GM12878 (cell line): ENCODE data around the gene DSEL. TPM values are rescaled to one million over a fixed set of nuclear protein-coding genes. Genes with fewer than 3 reads are reported as not detected.

Experiments used
- ATAC-seq: fragments of 200-7000 bp; cut with Tn5 transposase; 3 replicates; pipeline ENCODE4 v1.9.1; 2020; ENCODE audit warnings: mild to moderate bottlenecking, moderate library complexity
- BruUV-seq: library from RNA; stranded (reverse); fragments of 400-500 nt; replicated peaks from 2 replicates; lab custom pipeline; 2021; lab: Mats Ljungman, UMichigan
- CTCF ChIA-PET: fragments of 300-600 bp; sonication (Branson Sonifier 250); formaldehyde crosslinking; extraction: SDS; loops from one replicate; lab custom pipeline; 2021; ENCODE audit warnings: inconsistent platforms; lab: Yijun Ruan, JAX
- POLR2A ChIA-PET: fragments of 350-600 bp; formaldehyde crosslinking; extraction: SDS; loops from one replicate; lab custom pipeline; 2021; ENCODE audit warnings: inconsistent platforms; lab: Charles Lee
- RAD21 ChIA-PET: fragments of 300-600 bp; sonication (Branson Sonifier 250); formaldehyde crosslinking; loops from one replicate; lab custom pipeline; 2023; ENCODE audit warnings: antibody characterized with exemption; ENCODE audit not compliant: unreplicated experiment; lab: Charles Lee
- SMC1A ChIA-PET: fragments of 300-600 bp; sonication (Branson Sonifier 250); formaldehyde crosslinking; loops from one replicate; lab custom pipeline; 2023; ENCODE audit not compliant: unreplicated experiment, uncharacterized antibody; lab: Charles Lee
- DNase-seq: peaks from one replicate; pipeline ENCODE4 v3.0.0-alpha.2; 2011; ENCODE audit warnings: low read depth, low spot score
- FAIRE-seq: peaks from 3 replicates; lab custom pipeline; 2011; peaks lifted over from hg19 to GRCh38; lab: Jason Lieb, UNC
- H2AFZ ChIP-seq: 2 replicates; pipeline ENCODE4 v1.6.0; 2011; ENCODE audit warnings: low read depth, low read length, control low read depth; ENCODE audit not compliant: control insufficient read depth
- H3K27ac ChIP-seq: 2 replicates; pipeline ENCODE4 v1.5.1; 2011; ENCODE audit warnings: control low read depth; ENCODE audit not compliant: control insufficient read depth, insufficient read depth
- H3K27me3 ChIP-seq, 2 experiments: replicated peaks in 1 of 2; 2 replicates each; pipeline versions ENCODE4 v1.6.0 to v1.6.1; 2011; ENCODE audit warnings: low read length in 1 of 2; ENCODE audit not compliant: control insufficient read depth in 2 of 2, insufficient read depth in 2 of 2
- H3K36me3 ChIP-seq, 2 experiments: 2 replicates each; pipeline ENCODE4 v1.5.1; 2011; ENCODE audit warnings: low read length in 1 of 2; ENCODE audit not compliant: control insufficient read depth in 2 of 2, insufficient read depth in 2 of 2
- H3K4me1 ChIP-seq: 2 replicates; pipeline ENCODE4 v1.6.1; 2011; ENCODE audit warnings: mild to moderate bottlenecking, low read length, moderate library complexity, mixed read lengths; ENCODE audit not compliant: control insufficient read depth, insufficient read depth
- H3K4me2 ChIP-seq: 2 replicates; pipeline ENCODE4 v1.6.0; 2011; ENCODE audit warnings: control low read depth; ENCODE audit not compliant: control insufficient read depth, insufficient read depth
- H3K4me3 ChIP-seq: fragments of 200-600 bp; sonication (generic); 2 replicates; pipeline ENCODE4 v1.5.1; 2016
- H3K79me2 ChIP-seq: 2 replicates; pipeline ENCODE4 v1.6.0; 2011; ENCODE audit warnings: low read length; ENCODE audit not compliant: control insufficient read depth, insufficient read depth
- H3K9ac ChIP-seq: 2 replicates; pipeline ENCODE4 v1.8.0; 2011; ENCODE audit warnings: low read length, control low read depth, mixed read lengths; ENCODE audit not compliant: control insufficient read depth, insufficient read depth
- H3K9me3 ChIP-seq: replicated peaks from 3 replicates; pipeline ENCODE4 v1.5.1; 2011; ENCODE audit warnings: mild to moderate bottlenecking, low read length; ENCODE audit not compliant: control insufficient read depth, insufficient read depth
- H4K20me1 ChIP-seq: 2 replicates; pipeline ENCODE4 v1.6.0; 2011; ENCODE audit not compliant: control insufficient read depth, insufficient read depth
- ATF2 ChIP-seq: IDR thresholded peaks from 2 replicates; pipeline ENCODE4 v1.6.1; 2012; ENCODE audit warnings: low read length, inconsistent platforms
- ETV6 ChIP-seq, 2 experiments: fragments of 450-650 bp in 1 of 2; IDR thresholded peaks in 1 of 2; conservative IDR thresholded peaks in 1 of 2; 2 replicates each; pipeline ENCODE4 v1.6.1; 2014; ENCODE audit warnings: antibody characterized with exemption in 1 of 2, borderline replicate concordance in 1 of 2, low read depth in 1 of 2, mild to moderate bottlenecking in 1 of 2, moderate library complexity in 1 of 2
- FOXK2 ChIP-seq: fragments of 450-650 bp; IDR thresholded peaks from 2 replicates; pipeline ENCODE4 v1.6.1; 2017; ENCODE audit warnings: mild to moderate bottlenecking, moderate library complexity
- GABPA ChIP-seq: IDR thresholded peaks from 2 replicates; pipeline ENCODE4 v1.6.1; 2014; ENCODE audit warnings: antibody characterized with exemption, low read depth, mild to moderate bottlenecking, inconsistent platforms
- HCFC1 ChIP-seq: fragments of 150-350 bp; IDR thresholded peaks from 2 replicates; pipeline ENCODE4 v1.6.1; 2014; ENCODE audit warnings: low read length
- HDGF ChIP-seq: fragments of 450-650 bp; IDR thresholded peaks from 2 replicates; pipeline ENCODE4 v1.6.1; 2016; ENCODE audit warnings: antibody characterized with exemption
- IRF3 ChIP-seq: fragments of 450-650 bp; IDR thresholded peaks from 2 replicates; pipeline ENCODE4 v1.6.1; 2014; ENCODE audit warnings: mild to moderate bottlenecking
- NFIC ChIP-seq: IDR thresholded peaks from 2 replicates; pipeline ENCODE4 v1.6.1; 2012; ENCODE audit warnings: low read depth, mild to moderate bottlenecking, inconsistent platforms, low read length, moderate library complexity
- PAX5 ChIP-seq: IDR thresholded peaks from 2 replicates; pipeline ENCODE4 v1.6.1; 2011; ENCODE audit warnings: low read depth, low read length, borderline replicate concordance
- RAD51 ChIP-seq: fragments of 450-650 bp; IDR thresholded peaks from 2 replicates; pipeline ENCODE4 v1.6.1; 2016; ENCODE audit warnings: moderate library complexity, mild to moderate bottlenecking, inconsistent platforms
- RB1 ChIP-seq: fragments of 450-650 bp; formaldehyde crosslinking; IDR thresholded peaks from 2 replicates; pipeline ENCODE4 v1.6.1; 2017; ENCODE audit warnings: mild to moderate bottlenecking, borderline replicate concordance
- REST ChIP-seq: IDR thresholded peaks from 2 replicates; pipeline ENCODE4 v1.6.1; 2012; ENCODE audit warnings: mild to moderate bottlenecking, low read depth, low read length
- TCF12 ChIP-seq: IDR thresholded peaks from 2 replicates; pipeline ENCODE4 v1.6.1; 2011; ENCODE audit warnings: low read depth, mild to moderate bottlenecking, low read length
- ZBTB33 ChIP-seq: fragments of 450-650 bp; IDR thresholded peaks from 2 replicates; pipeline ENCODE4 v1.6.1; 2017; ENCODE audit warnings: mild to moderate bottlenecking
- ZNF217 ChIP-seq: fragments of 450-650 bp; IDR thresholded peaks from 2 replicates; pipeline ENCODE4 v1.6.1; 2017; ENCODE audit warnings: antibody characterized with exemption, mild to moderate bottlenecking
- WGBS: methylation state at CpG from one replicate; pipeline ENCODE4 v1.1.6; 2016; ENCODE audit warnings: low lambda C conversion rate; ENCODE audit not compliant: insufficient replicate concordance, insufficient coverage; ENCODE audit errors: missing lambda C conversion rate; 5-methylcytosine and 5-hydroxymethylcytosine counted together
- in situ Hi-C: fragments of 300-500 bp; cut with MboI; formaldehyde crosslinking; loops from 9 replicates; pipeline ENCODE4 v1.14.3; 2018; ENCODE audit warnings: mixed read lengths
- intact Hi-C: fragments of 100-400 bp; cut with micrococcal nuclease; formaldehyde crosslinking; loops from one replicate; pipeline ENCODE4 v1.14.2; 2022; ENCODE audit not compliant: unreplicated experiment
- polyA plus RNA-seq, 11 experiments: library from polyadenylated mRNA; depleted of rRNA in 4 of 11; unstranded in 6 of 11; stranded (reverse) in 5 of 11; fragments of >200 nt; fragmentation: Nextera tagmentation in 4 of 11; fragmentation: Illumina TruSeq in 1 of 11; extraction: Ambion mirVana in 4 of 11; extraction: Trizol in 1 of 11; gene quantifications; 1 replicate in 1 of 11; 2 replicates in 10 of 11; pipeline versions ENCODE4 v1.2.1 to v1.2.3, GENCODE V29; 2011 to 2016; ENCODE audit warnings: inconsistent platforms in 2 of 11, missing spikeins in 2 of 11, low read depth in 1 of 11
- total RNA-seq, 4 experiments: library from RNA; depleted of rRNA in 3 of 4; stranded (reverse); fragments of >200 nt in 3 of 4; fragmentation: Illumina TruSeq in 1 of 4; extraction: Trizol in 1 of 4; gene quantifications; 2 replicates each; pipeline versions ENCODE4 v1.2.1 to v1.2.3, GENCODE V29; 2013 to 2021

The DSEL gene
- total and polyA plus RNA-seq, 10 of the 15 experiments (the other 5 are each of a cell fraction or from before 2014, with no cell fraction given), result 0.03 TPM; not detected in 9

GRCh38 chr18:67510831-67511230, 5.7 kb downstream of the DSEL start (continued):
- no peak for TF ChIP-seq REST
- TF ChIP-seq GABPA, result no peak
- no peak for TF ChIP-seq RAD51
- TF ChIP-seq TCF12, result no peak
- TF ChIP-seq ZBTB33, result no peak
- no peak for TF ChIP-seq RB1
- no peak for TF ChIP-seq PAX5

GRCh38 chr18:67509741-67510391, 6.7 kb downstream of the DSEL start:
- H3K36me3 ChIP-seq, result no peaks in the 10 kb centered on the region
- H3K4me3 ChIP-seq, result no peak overlapping the region
- DNase-seq, result no peak
- CTCF ChIA-PET, result no interaction called here
- no peak overlapping the region for H3K9ac ChIP-seq
- FAIRE-seq, result no peak
- H4K20me1 ChIP-seq, result no peaks in the 10 kb centered on the region
- no peaks in the 10 kb centered on the region; a peak in 1 of 4 replicates for H3K27me3 ChIP-seq
- no TSS peak for BruUV-seq
- POLR2A ChIA-PET, result no interaction called here
- in situ Hi-C loops, result no loop called here
- intact Hi-C loops, result no loop called here
- no peak overlapping the region for H3K4me2 ChIP-seq
- H3K4me1 ChIP-seq, result no peaks in the 10 kb centered on the region
- SMC1A ChIA-PET, result no interaction called here
- H3K27ac ChIP-seq, result no peak overlapping the region
- no peak for ATAC-seq
- 2% methylated on average over 6 of the region's 6 CpGs for WGBS
- RAD21 ChIA-PET, result no interaction called here
- no peaks in the 10 kb centered on the region for H3K79me2 ChIP-seq
- no peaks in the 10 kb centered on the region for H3K9me3 ChIP-seq
- H2AFZ ChIP-seq, result no peak overlapping the region
- TF ChIP-seq RAD51 (no peak), FOXK2 (no peak), ATF2 (no peak), PAX5 (no peak), ZNF217 (no peak), IRF3 (no peak), NFIC (no peak), ETV6 (conservative IDR thresholded peaks at IDR 0.05 in 1 of 2, IDR thresholded peaks at IDR 0.05 in 1 of 2; ENCODE audit: borderline replicate concordance in 1 of 2, low read depth in 1 of 2) (no peak), HDGF (no peak), HCFC1 (no peak)
